ENCODE results near the gene C19orf38. TPM values are rescaled to one million over a fixed set of nuclear protein-coding genes. Genes with fewer than 3 reads are reported as not detected.
A peak's percentile ranks its signal among the peaks of the same experiment; 100 is the strongest.

C19orf38 gene
- total and polyA plus RNA-seq, 9 donors = 2.3 to 5.6 (median 4.1) TPM

DNA sequence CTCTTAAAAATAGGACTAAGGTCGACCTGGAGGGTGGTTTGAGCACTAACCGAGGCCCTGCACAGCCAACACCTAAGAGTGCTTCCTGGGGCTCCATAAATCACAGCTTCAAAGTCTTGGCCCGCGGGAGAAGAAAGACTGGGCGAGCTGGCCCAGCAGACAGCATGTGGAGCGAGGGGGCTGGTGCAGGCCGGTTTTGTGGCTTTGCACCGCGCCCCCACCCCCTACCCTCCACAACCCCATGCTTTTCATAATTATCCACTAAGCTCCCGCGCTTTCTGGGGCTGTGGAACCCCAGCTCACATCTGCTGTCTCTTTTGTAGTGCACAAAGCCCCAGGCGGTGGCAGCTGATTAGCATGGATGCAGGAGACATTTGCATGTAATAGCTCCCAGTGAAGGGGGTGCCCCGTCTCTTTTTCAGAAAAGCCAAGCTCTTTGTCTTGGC, 40.2 kb downstream of the C19orf38 start:
- Histone ChIP-seq H3K4me1 (ENCODE audit: control insufficient read depth, insufficient read depth, low read length) (peaks cover 54% of the 10 kb centered on the region), H3K27ac (ENCODE audit: low read length) (no peak overlapping the region), H3K4me3 (ENCODE audit: low read length) (no peak overlapping the region), H3K9me3 (replicated peaks; ENCODE audit: control insufficient read depth, low read depth, low read length) (no peaks in the 10 kb centered on the region), H3K27me3 (ENCODE audit: control insufficient read depth, insufficient read depth, low read length) (no peaks in the 10 kb centered on the region), H3K36me3 (ENCODE audit: control insufficient read depth, insufficient read depth, low read length) (no peaks in the 10 kb centered on the region)
- no peak for DNase-seq
- 23% methylated on average over 8 of the region's 13 CpGs for WGBS (ENCODE audit: insufficient coverage)

DNA sequence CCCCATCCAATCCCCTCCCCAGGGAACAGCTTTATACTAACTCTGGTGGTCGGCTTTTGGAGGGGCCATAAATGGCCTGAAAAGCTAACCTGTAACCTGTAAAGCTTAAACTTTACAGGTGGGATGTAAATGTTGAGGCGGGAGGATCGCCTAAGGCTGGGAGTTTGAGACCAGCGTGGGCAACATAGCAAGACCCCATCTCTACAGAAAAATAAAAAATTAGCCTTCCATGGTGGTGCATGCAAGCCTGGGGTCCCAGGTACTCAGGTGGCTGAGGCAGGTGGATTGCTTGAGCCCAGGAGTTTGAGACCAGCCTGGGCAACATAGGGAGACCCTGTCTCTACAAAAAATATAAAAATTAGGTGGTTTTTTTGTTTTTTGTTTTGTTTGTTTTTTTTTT, 41.7 kb downstream of the C19orf38 start:
- Histone ChIP-seq H3K4me1 (ENCODE audit: control insufficient read depth, insufficient read depth, low read length) (peaks cover 61% of the 10 kb centered on the region), H3K9me3 (replicated peaks; ENCODE audit: control insufficient read depth, low read depth, low read length) (no peaks in the 10 kb centered on the region), H3K4me3 (ENCODE audit: low read length) (no peak overlapping the region), H3K36me3 (ENCODE audit: control insufficient read depth, insufficient read depth, low read length) (no peaks in the 10 kb centered on the region), H3K27me3 (ENCODE audit: control insufficient read depth, insufficient read depth, low read length) (no peaks in the 10 kb centered on the region), H3K27ac (ENCODE audit: low read length) (no peak overlapping the region)
- no CpG with 5 or more reads among the region's 4 CpGs for WGBS (ENCODE audit: insufficient coverage)
- no peak for DNase-seq

DNA sequence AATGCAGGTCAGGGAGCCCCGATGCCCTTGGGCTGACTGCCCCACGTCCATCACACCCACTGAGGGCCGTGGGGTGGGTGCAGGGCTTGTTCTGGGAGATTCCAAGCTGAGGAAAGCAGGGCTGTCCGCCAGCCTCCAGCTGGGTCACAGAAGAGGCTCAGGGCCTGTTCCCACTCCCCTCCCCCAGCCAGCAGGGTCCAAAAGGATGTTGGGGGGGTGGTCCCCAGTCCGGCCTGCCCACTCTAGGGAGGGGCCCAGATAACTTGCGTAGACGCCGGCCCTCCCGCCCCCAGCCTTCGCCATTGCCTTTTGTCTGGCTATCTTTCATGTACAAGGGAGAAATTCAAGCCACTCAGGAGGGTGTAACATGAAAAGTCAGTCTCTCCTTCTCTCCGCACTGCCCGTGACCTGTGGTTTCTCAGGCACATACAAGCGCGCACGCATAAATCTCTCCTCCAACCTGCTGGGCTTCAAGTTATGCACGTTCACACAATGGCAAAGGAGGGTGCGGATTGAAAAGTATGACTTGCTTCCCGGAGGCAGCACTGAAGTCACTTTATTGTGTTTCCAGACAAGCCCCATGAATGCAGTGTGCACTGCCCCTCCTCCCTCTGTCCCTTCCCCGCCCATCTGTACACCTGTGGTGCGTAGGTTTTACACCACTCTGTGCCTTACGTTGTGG, 43.3 kb downstream of the C19orf38 start:
- Histone ChIP-seq H3K4me3 (ENCODE audit: low read length) (no peak overlapping the region), H3K4me1 (ENCODE audit: control insufficient read depth, insufficient read depth, low read length) (peaks cover 76% of the 10 kb centered on the region), H3K27me3 (ENCODE audit: control insufficient read depth, insufficient read depth, low read length) (no peaks in the 10 kb centered on the region), H3K9me3 (replicated peaks; ENCODE audit: control insufficient read depth, low read depth, low read length) (no peaks in the 10 kb centered on the region), H3K36me3 (ENCODE audit: control insufficient read depth, insufficient read depth, low read length) (peaks cover 4% of the 10 kb centered on the region), H3K27ac (ENCODE audit: low read length) (peak overlapping the region; percentile 93)
- peak; percentile 85 for DNase-seq
- whole genome bisulfite sequencing (ENCODE audit: insufficient coverage) = 31% methylated on average over 7 of the region's 21 CpGs

DNA sequence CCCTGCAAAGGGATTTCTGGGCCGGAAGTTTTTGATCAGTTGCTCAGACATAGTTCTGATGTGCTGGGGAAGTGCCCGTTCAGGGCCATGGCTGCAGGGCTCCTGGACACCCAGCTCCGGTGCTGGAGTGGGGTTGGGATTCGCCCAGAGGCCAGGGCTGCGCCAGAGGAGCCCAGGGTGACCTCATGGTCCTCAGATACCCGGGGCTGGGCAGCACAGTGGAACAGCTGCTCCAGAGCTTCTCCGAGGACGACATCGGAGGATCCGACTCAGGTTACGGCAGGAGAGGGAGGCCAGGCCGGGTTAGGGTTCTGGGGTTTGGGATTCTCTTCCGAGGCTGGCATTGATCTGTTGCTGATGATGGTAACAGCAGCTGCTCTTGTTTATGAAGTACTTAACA, 44.0 kb downstream of the C19orf38 start:
- Histone ChIP-seq H3K27ac (ENCODE audit: low read length) (peak overlapping the region; percentile 93), H3K4me1 (ENCODE audit: control insufficient read depth, insufficient read depth, low read length) (peaks cover 78% of the 10 kb centered on the region), H3K4me3 (ENCODE audit: low read length) (no peak overlapping the region), H3K27me3 (ENCODE audit: control insufficient read depth, insufficient read depth, low read length) (no peaks in the 10 kb centered on the region), H3K36me3 (ENCODE audit: control insufficient read depth, insufficient read depth, low read length) (peaks cover 4% of the 10 kb centered on the region), H3K9me3 (replicated peaks; ENCODE audit: control insufficient read depth, low read depth, low read length) (no peaks in the 10 kb centered on the region)
- DNase-seq = peak; percentile 80
- 45% methylated on average over 8 of the region's 13 CpGs for WGBS (ENCODE audit: insufficient coverage)

DNA sequence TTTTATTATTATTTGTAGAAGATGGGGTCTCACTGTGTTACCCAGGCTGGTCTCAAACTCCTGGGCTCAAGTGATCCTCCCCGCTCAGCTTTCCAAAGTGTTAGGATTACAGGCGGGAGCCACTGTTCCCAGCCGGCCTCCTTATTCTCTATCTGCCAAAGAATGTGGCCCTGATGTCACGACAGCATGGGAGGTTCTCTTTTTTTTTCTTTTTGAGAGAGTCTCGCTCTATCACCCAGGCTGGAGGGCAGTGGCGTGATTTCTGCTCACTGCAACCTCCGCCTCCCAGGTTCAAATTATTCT, 46.6 kb downstream of the C19orf38 start:
- Histone ChIP-seq H3K27me3 (ENCODE audit: control insufficient read depth, insufficient read depth, low read length) (no peaks in the 10 kb centered on the region), H3K4me1 (ENCODE audit: control insufficient read depth, insufficient read depth, low read length) (peaks cover 80% of the 10 kb centered on the region), H3K27ac (ENCODE audit: low read length) (no peak overlapping the region), H3K9me3 (replicated peaks; ENCODE audit: control insufficient read depth, low read depth, low read length) (no peaks in the 10 kb centered on the region), H3K4me3 (ENCODE audit: low read length) (no peak overlapping the region), H3K36me3 (ENCODE audit: control insufficient read depth, insufficient read depth, low read length) (peaks cover 7% of the 10 kb centered on the region)
- DNase-seq = no peak
- WGBS (ENCODE audit: insufficient coverage) = 90% methylated on average over 2 of the region's 7 CpGs

DNA sequence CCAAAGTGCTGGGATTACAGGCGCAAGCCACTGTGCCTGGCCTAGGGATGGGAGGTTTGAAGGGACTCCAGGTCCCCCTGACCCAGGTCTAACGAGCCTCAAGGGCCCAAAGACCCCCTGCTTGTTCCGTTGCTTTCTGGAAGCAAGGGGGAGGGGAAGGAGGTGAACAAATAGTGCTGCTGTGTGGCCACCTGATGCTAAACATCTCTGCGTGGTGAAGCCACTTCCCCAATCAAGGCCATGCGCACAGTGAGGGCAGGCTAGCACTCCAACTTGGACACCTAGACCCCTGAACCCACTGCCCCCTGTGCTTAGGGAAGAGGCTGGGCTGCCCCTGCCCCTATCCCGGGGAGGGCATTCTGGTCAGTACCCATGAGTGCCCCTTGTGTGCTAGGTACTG, 47.1 kb downstream of the C19orf38 start:
- H3K9me3 ChIP-seq (replicated peaks; ENCODE audit: control insufficient read depth, low read depth, low read length) = no peaks in the 10 kb centered on the region
- WGBS (ENCODE audit: insufficient coverage) = 81% methylated on average over 5 of the region's 6 CpGs
- H3K27me3 ChIP-seq (ENCODE audit: control insufficient read depth, insufficient read depth, low read length) = no peaks in the 10 kb centered on the region
- H3K36me3 ChIP-seq (ENCODE audit: control insufficient read depth, insufficient read depth, low read length) = peaks cover 7% of the 10 kb centered on the region
- peaks cover 80% of the 10 kb centered on the region for H3K4me1 ChIP-seq (ENCODE audit: control insufficient read depth, insufficient read depth, low read length)
- no peak overlapping the region for H3K27ac ChIP-seq (ENCODE audit: low read length)
- no peak for DNase-seq
- no peak overlapping the region for H3K4me3 ChIP-seq (ENCODE audit: low read length)

DNA sequence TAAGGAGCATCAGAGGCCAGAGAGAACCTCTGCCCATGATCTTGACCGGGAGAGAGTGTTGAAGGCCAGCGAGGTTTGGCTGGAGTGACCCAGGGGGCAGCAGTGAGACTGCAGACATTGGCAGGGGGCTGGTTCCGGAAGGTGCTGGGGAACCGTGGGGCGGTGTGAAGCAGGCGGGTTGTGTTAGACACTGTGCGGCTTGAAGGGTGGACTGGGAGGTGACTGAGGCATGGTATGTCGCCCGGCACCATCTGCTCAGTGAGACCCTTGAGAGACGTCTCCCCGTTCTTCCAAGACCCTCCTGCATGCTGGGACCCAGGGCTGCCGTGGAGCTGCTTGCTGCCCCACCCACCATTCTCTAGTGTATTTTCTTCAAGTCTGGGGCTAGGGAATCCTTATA, 47.7 kb downstream of the C19orf38 start:
- H3K27ac ChIP-seq (ENCODE audit: low read length) = no peak overlapping the region
- DNase-seq = no peak
- no peak overlapping the region for H3K4me3 ChIP-seq (ENCODE audit: low read length)
- no peaks in the 10 kb centered on the region for H3K27me3 ChIP-seq (ENCODE audit: control insufficient read depth, insufficient read depth, low read length)
- peaks cover 7% of the 10 kb centered on the region for H3K36me3 ChIP-seq (ENCODE audit: control insufficient read depth, insufficient read depth, low read length)
- WGBS (ENCODE audit: insufficient coverage) = 73% methylated on average over 6 of the region's 12 CpGs
- peaks cover 77% of the 10 kb centered on the region for H3K4me1 ChIP-seq (ENCODE audit: control insufficient read depth, insufficient read depth, low read length)
- H3K9me3 ChIP-seq (replicated peaks; ENCODE audit: control insufficient read depth, low read depth, low read length) = no peaks in the 10 kb centered on the region

DNA sequence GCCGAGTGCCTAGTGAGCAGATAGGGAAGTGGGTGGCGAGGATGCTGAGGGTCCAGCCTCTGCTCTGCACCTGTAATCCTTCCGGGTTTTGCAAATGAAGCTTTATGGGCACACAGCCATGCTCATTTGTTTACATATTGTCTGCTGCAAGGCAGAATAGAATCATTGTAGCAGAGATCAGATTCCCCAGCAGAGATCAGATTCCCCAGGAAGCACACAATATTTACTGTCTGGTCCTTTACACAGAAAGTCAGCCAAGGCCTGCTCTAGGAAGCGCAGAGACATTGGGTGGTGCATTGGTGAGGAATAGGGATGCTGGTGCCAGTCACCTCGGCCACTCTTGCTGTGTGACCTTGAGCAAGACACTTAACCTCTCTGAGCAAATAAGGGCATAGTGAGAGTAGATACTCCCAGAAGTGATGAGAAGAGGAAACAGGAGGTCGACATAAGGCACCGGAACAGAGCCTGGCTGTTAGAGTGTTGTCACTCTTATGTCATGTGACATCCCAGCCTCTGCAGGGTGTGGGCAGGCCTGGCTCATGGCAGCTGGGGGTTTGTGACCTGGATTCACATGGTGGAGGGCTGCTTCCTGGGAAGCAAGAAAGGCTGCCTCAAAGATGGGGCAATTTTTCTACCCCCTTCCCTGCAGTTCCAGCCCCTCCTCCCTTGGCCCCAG, 48.8 kb downstream of the C19orf38 start:
- no peak for DNase-seq
- H3K4me3 ChIP-seq (ENCODE audit: low read length) = no peak overlapping the region
- WGBS (ENCODE audit: insufficient coverage) = 60% methylated on average over 6 of the region's 7 CpGs
- peaks cover 7% of the 10 kb centered on the region for H3K36me3 ChIP-seq (ENCODE audit: control insufficient read depth, insufficient read depth, low read length)
- H3K4me1 ChIP-seq (ENCODE audit: control insufficient read depth, insufficient read depth, low read length) = peaks cover 66% of the 10 kb centered on the region
- no peaks in the 10 kb centered on the region for H3K27me3 ChIP-seq (ENCODE audit: control insufficient read depth, insufficient read depth, low read length)
- H3K9me3 ChIP-seq (replicated peaks; ENCODE audit: control insufficient read depth, low read depth, low read length) = no peaks in the 10 kb centered on the region
- H3K27ac ChIP-seq (ENCODE audit: low read length) = no peak overlapping the region

DNA sequence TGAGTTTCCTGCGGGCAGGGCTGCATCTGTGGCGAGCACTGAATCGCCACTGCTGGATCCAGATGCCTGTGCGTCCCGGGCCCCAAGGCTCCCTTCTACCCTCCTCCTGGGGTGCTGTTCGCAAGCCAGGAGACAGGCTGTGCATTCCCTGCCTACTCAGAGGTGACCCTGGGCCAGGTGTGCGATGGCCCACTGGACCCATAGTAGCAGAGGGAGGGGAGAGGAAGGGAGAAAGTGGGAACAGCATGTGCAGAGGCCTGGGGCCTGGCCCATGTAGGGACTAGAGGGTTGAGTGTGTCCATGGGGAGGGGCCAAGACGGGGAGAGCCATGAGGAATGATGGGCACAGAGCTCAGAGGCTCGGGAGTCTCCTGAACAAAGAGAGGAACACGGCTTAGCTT, 50.4 kb downstream of the C19orf38 start:
- no peak overlapping the region for H3K4me3 ChIP-seq (ENCODE audit: low read length)
- H3K36me3 ChIP-seq (ENCODE audit: control insufficient read depth, insufficient read depth, low read length) = peaks cover 7% of the 10 kb centered on the region
- H3K4me1 ChIP-seq (ENCODE audit: control insufficient read depth, insufficient read depth, low read length) = peaks cover 53% of the 10 kb centered on the region
- 50% methylated on average over 6 of the region's 10 CpGs for WGBS (ENCODE audit: insufficient coverage)
- DNase-seq = no peak
- H3K27ac ChIP-seq (ENCODE audit: low read length) = peak overlapping the region; percentile 78
- H3K27me3 ChIP-seq (ENCODE audit: control insufficient read depth, insufficient read depth, low read length) = no peaks in the 10 kb centered on the region
- no peaks in the 10 kb centered on the region for H3K9me3 ChIP-seq (replicated peaks; ENCODE audit: control insufficient read depth, low read depth, low read length)

DNA sequence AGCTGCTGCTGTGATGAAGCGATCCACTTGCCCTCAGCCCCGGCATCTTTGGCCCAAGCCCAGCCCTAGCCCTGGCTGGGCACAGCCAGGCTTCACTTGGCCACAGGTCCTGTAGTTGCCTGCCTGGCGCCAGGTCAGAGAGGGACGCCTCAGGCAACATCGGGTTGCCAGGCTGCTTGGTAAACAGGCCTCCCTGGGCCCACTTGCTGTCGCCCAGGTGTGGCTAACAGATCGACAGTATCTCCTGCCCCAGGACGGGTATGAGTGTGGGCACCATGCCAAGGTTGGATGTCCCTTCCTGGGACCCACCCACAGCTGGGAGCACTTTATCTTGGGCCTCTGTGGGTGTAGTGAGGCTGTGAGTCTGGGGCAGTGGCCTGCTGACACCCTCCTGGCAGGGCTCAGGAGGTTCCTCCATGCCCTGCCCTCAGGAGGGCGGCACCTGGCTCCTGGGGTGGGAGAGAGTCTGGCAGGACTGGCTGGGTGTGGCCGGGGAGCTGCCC, 51.0 kb downstream of the C19orf38 start:
- DNase-seq = no peak
- 63% methylated on average over 8 of the region's 10 CpGs for WGBS (ENCODE audit: insufficient coverage)
- H3K4me1 ChIP-seq (ENCODE audit: control insufficient read depth, insufficient read depth, low read length) = peaks cover 51% of the 10 kb centered on the region
- H3K4me3 ChIP-seq (ENCODE audit: low read length) = no peak overlapping the region
- H3K27me3 ChIP-seq (ENCODE audit: control insufficient read depth, insufficient read depth, low read length) = no peaks in the 10 kb centered on the region
- H3K9me3 ChIP-seq (replicated peaks; ENCODE audit: control insufficient read depth, low read depth, low read length) = no peaks in the 10 kb centered on the region
- H3K36me3 ChIP-seq (ENCODE audit: control insufficient read depth, insufficient read depth, low read length) = peaks cover 13% of the 10 kb centered on the region
- peak overlapping the region; percentile 78 for H3K27ac ChIP-seq (ENCODE audit: low read length)

Data from muscle of leg (tissue), 11 donors.